CD4-positive, CD25-positive, alpha-beta regulatory T cell (primary cell): Measurements from ENCODE around the gene LYPD1. TPM values are rescaled to one million over a fixed set of nuclear protein-coding genes. Genes with fewer than 3 reads are reported as not detected.

Experiments used
- ATAC-seq, 2 donors: fragments of 150-1000 bp; cut with Tn5 transposase; one replicate each; pipeline ENCODE4 v1.10.0; 2021; ENCODE audit warnings: low read depth in 2 of 2, moderate number of reproducible peaks in 2 of 2, moderate library complexity in 1 of 2
- DNase-seq, 3 donors: peaks; one replicate each; pipeline versions ENCODE4 v3.0.0 to v3.0.0-alpha.2; 2012 to 2022; ENCODE audit warnings: mixed read lengths in 1 of 3
- H3K27ac ChIP-seq: one replicate; pipeline ENCODE4 v1.7.0; 2013; ENCODE audit warnings: mild to moderate bottlenecking, low read length; ENCODE audit not compliant: insufficient read depth, poor library complexity, severe bottlenecking
- H3K27me3 ChIP-seq: one replicate; pipeline ENCODE4 v1.7.0; 2013; ENCODE audit warnings: low read length; ENCODE audit not compliant: control insufficient read depth, insufficient read depth
- H3K36me3 ChIP-seq: one replicate; pipeline ENCODE4 v1.7.0; 2013; ENCODE audit warnings: mild to moderate bottlenecking, low read length, moderate library complexity; ENCODE audit not compliant: control insufficient read depth, insufficient read depth
- H3K4me1 ChIP-seq: 2 replicates; pipeline ENCODE4 v1.7.0; 2013; ENCODE audit warnings: mild to moderate bottlenecking, low read length; ENCODE audit not compliant: insufficient read depth, control insufficient read depth, poor library complexity, severe bottlenecking
- H3K4me3 ChIP-seq: one replicate; pipeline ENCODE4 v1.7.0; 2013; ENCODE audit warnings: low read depth, mild to moderate bottlenecking, low read length, moderate library complexity
- H3K9me3 ChIP-seq, 2 experiments: 1 replicate in 1 of 2; 2 replicates in 1 of 2; pipeline ENCODE4 v1.7.0; 2013; ENCODE audit warnings: low read length in 2 of 2, mild to moderate bottlenecking in 1 of 2, moderate library complexity in 1 of 2; ENCODE audit not compliant: control insufficient read depth in 2 of 2
- H3K27ac Mint-ChIP-seq, 3 donors: one replicate each; pipeline ENCODE4 v1.8.0; 2020 to 2022; ENCODE audit warnings: mild to moderate bottlenecking in 3 of 3, mixed read lengths in 3 of 3, moderate library complexity in 2 of 3
- H3K27me3 Mint-ChIP-seq: one replicate; pipeline ENCODE4 v1.8.0; 2022; ENCODE audit warnings: mild to moderate bottlenecking, mixed read lengths
- H3K36me3 Mint-ChIP-seq: one replicate; pipeline ENCODE4 v1.8.0; 2020; ENCODE audit warnings: mixed read lengths
- H3K4me1 Mint-ChIP-seq, 4 donors: one replicate each; pipeline ENCODE4 v1.8.0; 2020 to 2022; ENCODE audit warnings: mixed read lengths in 4 of 4, mild to moderate bottlenecking in 1 of 4
- H3K4me3 Mint-ChIP-seq, 4 donors: one replicate each; pipeline ENCODE4 v1.8.0; 2020 to 2022; ENCODE audit warnings: mild to moderate bottlenecking in 4 of 4, mixed read lengths in 4 of 4, moderate library complexity in 3 of 4
- H3K9me3 Mint-ChIP-seq, 7 donors: one replicate each; pipeline ENCODE4 v1.8.0; 2020 to 2022; ENCODE audit warnings: mixed read lengths in 7 of 7, mild to moderate bottlenecking in 3 of 7, moderate library complexity in 2 of 7
- polyA plus RNA-seq, 4 donors: library from polyadenylated mRNA; unstranded; fragments of 300-500 nt; fragmentation: Illumina TruSeq; gene quantifications; one replicate each; pipeline ENCODE4 v1.2.3, GENCODE V29; 2021
- total RNA-seq: library from RNA; stranded (reverse); gene quantifications from one replicate; pipeline ENCODE4 v1.2.3, GENCODE V29; 2022

Gene LYPD1
- total and polyA plus RNA-seq, 5 donors from 2014 or later = not detected

GRCh38 chr2:132665401-132666140 lies 4.4 kb downstream of the LYPD1 start:
- no peaks in the 10 kb centered on the region for H3K36me3 ChIP-seq
- no peak overlapping the region for H3K4me3 ChIP-seq
- H3K4me3 Mint-ChIP-seq = no peak overlapping the region
- no peak overlapping the region for H3K27ac Mint-ChIP-seq
- H3K9me3 Mint-ChIP-seq = peaks cover 0 to 3% (median 0%) of the 10 kb centered on the region in 7 donors
- H3K36me3 Mint-ChIP-seq = no peaks in the 10 kb centered on the region
- DNase-seq (no peak), ATAC-seq (no peak)
- H3K4me1 Mint-ChIP-seq = peaks cover 0 to 2% (median 0%) of the 10 kb centered on the region in 4 donors
- no peaks in the 10 kb centered on the region for H3K9me3 ChIP-seq
- no peak overlapping the region for H3K27ac ChIP-seq
- H3K27me3 Mint-ChIP-seq = peaks cover 18% of the 10 kb centered on the region
- H3K4me1 ChIP-seq = no peaks in the 10 kb centered on the region
- H3K27me3 ChIP-seq = no peaks in the 10 kb centered on the region

GRCh38 chr2:132664096-132664495 lies 5.9 kb downstream of the LYPD1 start:
- Mint-ChIP-seq H3K36me3 (no peaks in the 10 kb centered on the region), H3K27me3 (peaks cover 20% of the 10 kb centered on the region), H3K9me3 (peaks cover 0 to 6% (median 0%) of the 10 kb centered on the region in 7 donors), H3K4me1 (peaks cover 0 to 2% (median 0%) of the 10 kb centered on the region in 4 donors), H3K4me3 (no peak overlapping the region), H3K27ac (no peak overlapping the region)
- Histone ChIP-seq H3K27ac (no peak overlapping the region), H3K4me3 (no peak overlapping the region), H3K27me3 (no peaks in the 10 kb centered on the region), H3K4me1 (no peaks in the 10 kb centered on the region), H3K9me3 (no peaks in the 10 kb centered on the region), H3K36me3 (no peaks in the 10 kb centered on the region)
- DNase-seq (no peak), ATAC-seq (no peak)

GRCh38 chr2:132662732-132663131 lies 7.3 kb downstream of the LYPD1 start:
- H3K36me3 ChIP-seq = no peaks in the 10 kb centered on the region
- DNase-seq = no peak

GRCh38 chr2:132659331-132659730 lies 10.7 kb downstream of the LYPD1 start:
- H3K36me3 ChIP-seq = no peaks in the 10 kb centered on the region
- H3K4me1 ChIP-seq = no peaks in the 10 kb centered on the region
- no peaks in the 10 kb centered on the region for H3K9me3 ChIP-seq
- Mint-ChIP-seq H3K9me3 (peaks cover 0 to 7% (median 4%) of the 10 kb centered on the region in 7 donors), H3K36me3 (no peaks in the 10 kb centered on the region), H3K4me3 (no peak overlapping the region), H3K27me3 (peaks cover 4% of the 10 kb centered on the region), H3K27ac (no peak overlapping the region), H3K4me1 (no peaks in the 10 kb centered on the region)
- no peak overlapping the region for H3K27ac ChIP-seq
- no peak overlapping the region for H3K4me3 ChIP-seq
- no peak for ATAC-seq
- H3K27me3 ChIP-seq = no peaks in the 10 kb centered on the region
- DNase-seq = no peak

More at GRCh38 chr2:132662732-132663131, 7.3 kb downstream of the LYPD1 start:
- no peaks in the 10 kb centered on the region for H3K36me3 Mint-ChIP-seq
- Histone ChIP-seq H3K4me1 (no peaks in the 10 kb centered on the region), H3K27me3 (no peaks in the 10 kb centered on the region), H3K9me3 (no peaks in the 10 kb centered on the region), H3K27ac (no peak overlapping the region), H3K4me3 (no peak overlapping the region)
- H3K27ac Mint-ChIP-seq = no peak overlapping the region
- peaks cover 10% of the 10 kb centered on the region for H3K27me3 Mint-ChIP-seq
- ATAC-seq = no peak
- no peaks in the 10 kb centered on the region for H3K4me1 Mint-ChIP-seq
- peaks cover 0 to 6% (median 0%) of the 10 kb centered on the region in 7 donors for H3K9me3 Mint-ChIP-seq
- no peak overlapping the region for H3K4me3 Mint-ChIP-seq

GRCh38 chr2:132656266-132656975 lies 13.6 kb downstream of the LYPD1 start:
- no peak for ATAC-seq
- peaks cover 4% of the 10 kb centered on the region for H3K27me3 Mint-ChIP-seq
- peak overlapping the region in 1 of 3 donors; percentile 38 for H3K27ac Mint-ChIP-seq

GRCh38 chr2:132654968-132655367 lies 15.0 kb downstream of the LYPD1 start:
- Histone ChIP-seq H3K36me3 (no peaks in the 10 kb centered on the region), H3K27ac (no peak overlapping the region), H3K27me3 (no peaks in the 10 kb centered on the region), H3K9me3 (no peaks in the 10 kb centered on the region), H3K4me1 (no peaks in the 10 kb centered on the region), H3K4me3 (no peak overlapping the region)
- ATAC-seq = no peak
- H3K27me3 Mint-ChIP-seq = no peaks in the 10 kb centered on the region
- H3K9me3 Mint-ChIP-seq = peaks cover 0 to 6% (median 0%) of the 10 kb centered on the region in 7 donors
- H3K4me1 Mint-ChIP-seq = no peaks in the 10 kb centered on the region
- H3K36me3 Mint-ChIP-seq = no peaks in the 10 kb centered on the region
- DNase-seq = no peak
- no peak overlapping the region for H3K27ac Mint-ChIP-seq
- no peak overlapping the region for H3K4me3 Mint-ChIP-seq

More at GRCh38 chr2:132656266-132656975, 13.6 kb downstream of the LYPD1 start:
- Mint-ChIP-seq H3K36me3 (no peaks in the 10 kb centered on the region), H3K4me3 (no peak overlapping the region), H3K4me1 (no peaks in the 10 kb centered on the region), H3K9me3 (peaks cover 0 to 6% (median 4%) of the 10 kb centered on the region in 7 donors)
- DNase-seq = no peak
- Histone ChIP-seq H3K4me1 (no peaks in the 10 kb centered on the region), H3K36me3 (no peaks in the 10 kb centered on the region), H3K27ac (no peak overlapping the region), H3K9me3 (no peaks in the 10 kb centered on the region), H3K4me3 (no peak overlapping the region), H3K27me3 (no peaks in the 10 kb centered on the region)

GRCh38 chr2:132654335-132654734 lies 15.7 kb downstream of the LYPD1 start:
- H3K36me3 Mint-ChIP-seq = no peaks in the 10 kb centered on the region
- H3K9me3 ChIP-seq = no peaks in the 10 kb centered on the region
- no peak overlapping the region for H3K27ac Mint-ChIP-seq
- no peaks in the 10 kb centered on the region for H3K4me1 Mint-ChIP-seq
- H3K4me3 Mint-ChIP-seq = no peak overlapping the region
- no peaks in the 10 kb centered on the region for H3K36me3 ChIP-seq
- H3K27me3 Mint-ChIP-seq = no peaks in the 10 kb centered on the region
- H3K27me3 ChIP-seq = no peaks in the 10 kb centered on the region
- no peak for DNase-seq
- no peak overlapping the region for H3K27ac ChIP-seq
- ATAC-seq = no peak
- H3K4me1 ChIP-seq = no peaks in the 10 kb centered on the region
- H3K4me3 ChIP-seq = no peak overlapping the region
- H3K9me3 Mint-ChIP-seq = peaks cover 0 to 6% (median 0%) of the 10 kb centered on the region in 7 donors
